OCI-LY3 (cell line): Measurements from ENCODE around the gene LILRA2.
A peak's percentile ranks its signal among the peaks of the same experiment; 100 is the strongest.

Experiments used
- H2AFZ ChIP-seq: fragments of 200-600, 300-600 bp; shearing (Covaris generic); 2 replicates; pipeline ENCODE4 v1.6.0; 2014; ENCODE audit warnings: antibody characterized with exemption, low read depth, low read length
- H3K27ac ChIP-seq: fragments of 200-600, 300-600 bp; sonication (generic); 2 replicates; pipeline ENCODE4 v1.5.1; 2014; ENCODE audit warnings: mild to moderate bottlenecking, low read length, moderate library complexity, mixed read lengths
- H3K27me3 ChIP-seq: fragments of 200-600, 300-600 bp; sonication (generic); 2 replicates; pipeline ENCODE4 v1.6.1; 2014; ENCODE audit warnings: low read depth, low read length, mixed read lengths
- H3K36me3 ChIP-seq: fragments of 200-600, 300-600 bp; sonication (generic); replicated peaks from 2 replicates; pipeline ENCODE3; 2014; ENCODE audit warnings: low read depth, low read length, mixed read lengths
- H3K4me1 ChIP-seq: fragments of 300-600, 200-600 bp; sonication (generic); 2 replicates; pipeline ENCODE4 v1.6.1; 2014; ENCODE audit warnings: low read length, mixed read lengths
- H3K4me2 ChIP-seq: fragments of 200-600, 300-600 bp; sonication (generic); 2 replicates; pipeline ENCODE4 v1.6.1; 2014; ENCODE audit warnings: low read length, mixed read lengths
- H3K4me3 ChIP-seq: fragments of 300-600, 200-600 bp; sonication (generic); 2 replicates; pipeline ENCODE4 v1.5.1; 2014; ENCODE audit warnings: antibody characterized with exemption, mild to moderate bottlenecking, low read length, moderate library complexity
- H3K79me2 ChIP-seq: fragments of 300-600, 200-600 bp; shearing (Covaris generic); 2 replicates; pipeline ENCODE4 v1.6.1; 2014; ENCODE audit warnings: mild to moderate bottlenecking, low read length, mixed read lengths
- H3K9ac ChIP-seq: fragments of 300-600, 200-600 bp; shearing (Covaris generic); 2 replicates; pipeline ENCODE4 v1.6.0; 2014; ENCODE audit warnings: mild to moderate bottlenecking, low read length, moderate library complexity
- H3K9me3 ChIP-seq: fragments of 200-600, 300-600 bp; shearing (Covaris generic); 2 replicates; pipeline ENCODE4 v1.6.1; 2014; ENCODE audit warnings: low read length, mixed read lengths; ENCODE audit not compliant: insufficient read depth
- H4K20me1 ChIP-seq: fragments of 200-600, 300-600 bp; sonication (generic); 2 replicates; pipeline ENCODE4 v1.6.1; 2016; ENCODE audit warnings: low read length, mixed read lengths; ENCODE audit not compliant: insufficient read depth
- CTCF ChIP-seq: fragments of 200-600, 300-600 bp; sonication (generic); IDR thresholded peaks from 2 replicates; pipeline ENCODE4 v1.5.1; 2014; ENCODE audit warnings: antibody characterized with exemption, low read length, low read depth
- EZH2phosphoT487 ChIP-seq: fragments of 200-600 bp; shearing (Covaris generic); IDR thresholded peaks from 2 replicates; pipeline ENCODE4 v1.6.1; 2018; ENCODE audit warnings: antibody characterized with exemption, mixed run types, low read depth

LILRA2 gene

GRCh38 chr19:54606891-54607784, 33.5 kb downstream of the LILRA2 start:
- Histone ChIP-seq H3K9me3 (peaks cover 31% of the 10 kb centered on the region), H3K4me3 (peak overlapping the region; percentile 49), H3K79me2 (no peaks in the 10 kb centered on the region), H3K4me1 (peaks cover 35% of the 10 kb centered on the region), H3K27me3 (peaks cover under 1% of the 10 kb centered on the region; the same call in 1 of the 2 replicates), H4K20me1 (no peaks in the 10 kb centered on the region), H2AFZ (no peak overlapping the region), H3K4me2 (peak overlapping the region; percentile 59), H3K9ac (peak overlapping the region; percentile 43; the same call in 1 of the 2 replicates), H3K27ac (peak overlapping the region; percentile 85), H3K36me3 (peaks cover 12% of the 10 kb centered on the region)
- no peak for TF ChIP-seq EZH2phosphoT487
- TF ChIP-seq CTCF: no peak

- peaks cover 31% of the 10 kb centered on the region for H3K9me3 ChIP-seq
Measured at GRCh38 chr19:54607785-54608150, 34.2 kb downstream of the LILRA2 start.

GRCh38 chr19:54608205-54608604, 34.6 kb downstream of the LILRA2 start:
- Histone ChIP-seq H4K20me1 (no peaks in the 10 kb centered on the region), H3K36me3 (peaks cover 12% of the 10 kb centered on the region), H2AFZ (no peak overlapping the region), H3K27ac (peak overlapping the region; percentile 85), H3K27me3 (no peaks in the 10 kb centered on the region), H3K4me3 (no peak overlapping the region), H3K4me2 (no peak overlapping the region), H3K9ac (no peak overlapping the region), H3K79me2 (no peaks in the 10 kb centered on the region), H3K4me1 (peaks cover 43% of the 10 kb centered on the region), H3K9me3 (peaks cover 31% of the 10 kb centered on the region)
- TF ChIP-seq EZH2phosphoT487 (no peak), CTCF (no peak)

More at GRCh38 chr19:54607785-54608150, 34.2 kb downstream of the LILRA2 start:
- Histone ChIP-seq H3K79me2 (no peaks in the 10 kb centered on the region), H3K36me3 (peaks cover 12% of the 10 kb centered on the region), H3K27me3 (no peaks in the 10 kb centered on the region), H3K4me2 (peak overlapping the region; percentile 59), H4K20me1 (no peaks in the 10 kb centered on the region), H3K4me1 (peaks cover 42% of the 10 kb centered on the region), H3K9ac (peak overlapping the region; percentile 43; the same call in 1 of the 2 replicates), H2AFZ (no peak overlapping the region), H3K4me3 (no peak overlapping the region), H3K27ac (peak overlapping the region; percentile 85)
- TF ChIP-seq EZH2phosphoT487 (no peak), CTCF (no peak)

GRCh38 chr19:54608792-54609191, 35.2 kb downstream of the LILRA2 start:
- Histone ChIP-seq H4K20me1 (no peaks in the 10 kb centered on the region), H3K27ac (no peak overlapping the region), H3K27me3 (no peaks in the 10 kb centered on the region), H2AFZ (no peak overlapping the region), H3K36me3 (peaks cover 12% of the 10 kb centered on the region), H3K4me1 (peaks cover 43% of the 10 kb centered on the region), H3K4me3 (no peak overlapping the region), H3K79me2 (no peaks in the 10 kb centered on the region), H3K9me3 (peaks cover 31% of the 10 kb centered on the region), H3K4me2 (no peak overlapping the region), H3K9ac (no peak overlapping the region)
- TF ChIP-seq CTCF: no peak
- no peak for TF ChIP-seq EZH2phosphoT487
